Muscle layer of colon (tissue), 2 donors: ENCODE data around the gene CPEB2.

Source experiments
- H3K27ac ChIP-seq: one replicate; pipeline ENCODE4 v1.7.0; 2013; ENCODE audit warnings: low read depth, mild to moderate bottlenecking, low read length, moderate library complexity
- H3K27me3 ChIP-seq, 2 donors: one replicate each; pipeline ENCODE4 v1.7.0; 2013; ENCODE audit warnings: low read length in 2 of 2, mild to moderate bottlenecking in 2 of 2; ENCODE audit not compliant: insufficient read depth in 2 of 2, control insufficient read depth in 1 of 2
- H3K36me3 ChIP-seq: one replicate; pipeline ENCODE4 v1.7.0; 2013; ENCODE audit warnings: mild to moderate bottlenecking, low read length; ENCODE audit not compliant: insufficient read depth
- H3K4me1 ChIP-seq: one replicate; pipeline ENCODE4 v1.7.0; 2013; ENCODE audit warnings: mild to moderate bottlenecking, low read length; ENCODE audit not compliant: insufficient read depth
- H3K4me3 ChIP-seq, 2 donors: one replicate each; pipeline ENCODE4 v1.7.0; 2013; ENCODE audit warnings: low read length in 2 of 2, low read depth in 1 of 2, mild to moderate bottlenecking in 1 of 2, moderate library complexity in 1 of 2
- H3K9ac ChIP-seq: one replicate; pipeline ENCODE4 v1.7.0; 2013; ENCODE audit warnings: low read length
- H3K9me3 ChIP-seq: one replicate; pipeline ENCODE4 v1.7.0; 2013; ENCODE audit warnings: mild to moderate bottlenecking, low read length
- donor health status: abdominal sarcoma.
- donor health status: Adenocarcinoma of cecum.

CPEB2 gene

DNA sequence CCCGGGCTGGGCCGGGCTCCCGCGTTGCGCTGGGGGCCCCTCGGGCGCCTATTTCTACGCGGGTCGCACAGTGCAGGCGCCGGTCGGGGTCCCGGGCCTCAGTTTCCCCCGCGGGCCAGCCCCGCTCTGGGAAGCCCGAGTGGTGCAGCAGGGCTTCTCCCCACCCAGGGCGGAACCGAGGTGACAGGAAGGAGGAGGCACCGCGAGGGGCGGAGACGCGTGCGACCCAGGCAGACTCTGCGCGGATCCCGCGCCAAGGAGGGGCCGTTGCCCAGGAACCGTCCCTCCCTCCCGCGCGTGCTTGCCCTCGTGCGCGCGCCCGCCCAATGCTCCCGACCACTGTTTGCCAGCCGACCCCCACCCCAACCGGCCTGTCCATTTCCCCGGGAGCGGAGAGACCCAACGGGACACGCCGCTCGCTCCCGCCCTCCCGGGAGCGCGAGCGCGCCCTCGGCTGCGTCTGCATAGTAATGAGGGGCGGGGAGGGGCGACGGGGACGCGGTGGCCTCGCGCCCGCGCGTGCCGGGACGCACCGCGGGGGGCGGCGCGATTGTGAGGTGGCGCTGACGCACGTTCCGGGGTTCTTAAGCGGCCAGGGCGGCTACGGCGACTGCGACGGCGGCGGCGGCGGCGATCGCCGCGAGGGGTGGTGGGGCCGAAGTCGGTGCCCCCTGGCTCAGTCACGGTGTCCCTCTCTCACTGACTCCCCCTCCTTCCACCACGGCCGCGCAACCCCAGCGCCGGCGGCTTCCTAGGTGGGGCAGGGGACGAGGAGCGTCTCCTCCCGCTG, at the start of gene CPEB2:
CPEB2 (plus strand) TSS at position 613 of the 790 bp plus-strand sequence. CDS start 193 bp downstream, outside the sequence.
- peak within 1 kb of the TSS; percentile 53 to 97 for H3K4me3 ChIP-seq
- peak within 1 kb of the TSS; percentile 89 for H3K27ac ChIP-seq
- H3K9ac ChIP-seq, result peak within 1 kb of the TSS; percentile 98
- H3K4me1 ChIP-seq, result peaks cover 4% of the 10 kb centered on the region
- no peaks in the 10 kb centered on the region for H3K27me3 ChIP-seq
- H3K36me3 ChIP-seq, result no peaks in the 10 kb centered on the region
- H3K9me3 ChIP-seq, result no peaks in the 10 kb centered on the region

DNA sequence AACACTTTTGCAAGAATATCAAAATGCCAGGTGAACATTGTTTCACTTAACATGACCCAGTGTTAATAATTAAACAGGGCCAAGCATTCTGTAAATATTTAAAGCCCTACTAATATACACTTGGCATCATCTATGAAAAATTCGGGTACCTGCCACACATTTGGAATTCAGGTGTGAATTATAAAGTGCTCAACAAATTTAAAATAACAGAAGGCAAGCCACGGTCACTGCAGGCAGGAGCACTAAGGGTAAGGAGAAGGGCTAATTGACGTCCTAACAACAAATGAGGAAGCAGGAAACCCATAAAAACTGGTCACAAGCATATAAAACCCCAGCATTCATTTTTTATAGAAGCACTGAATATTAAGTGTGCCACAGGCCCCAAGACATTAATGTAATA, 43.8 kb upstream of the CPEB2 start:
- Histone ChIP-seq H3K27me3 (no peaks in the 10 kb centered on the region), H3K27ac (no peak overlapping the region), H3K36me3 (no peaks in the 10 kb centered on the region), H3K9ac (no peak overlapping the region), H3K4me1 (no peaks in the 10 kb centered on the region), H3K4me3 (no peak overlapping the region), H3K9me3 (no peaks in the 10 kb centered on the region)

DNA sequence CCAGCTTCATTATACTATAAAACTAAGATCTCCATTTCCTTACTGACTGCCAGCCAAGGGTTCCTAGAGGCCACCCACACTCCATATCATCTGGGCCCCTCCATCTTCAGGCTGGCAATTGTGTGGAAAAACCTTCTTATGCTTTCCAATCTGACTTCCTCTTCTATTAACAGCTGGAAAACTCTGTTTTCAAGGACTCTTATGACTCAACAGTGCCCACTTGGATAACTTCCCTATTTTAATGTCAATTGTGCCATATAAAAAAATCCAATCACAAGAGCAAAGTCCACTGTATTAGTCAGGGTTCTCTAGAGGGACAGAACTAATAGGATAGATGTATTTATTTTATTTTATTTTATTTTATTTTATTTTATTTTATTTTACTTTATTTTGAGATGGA, 41.0 kb upstream of the CPEB2 start:
- H3K4me1 ChIP-seq, result no peaks in the 10 kb centered on the region
- no peaks in the 10 kb centered on the region for H3K9me3 ChIP-seq
- H3K4me3 ChIP-seq, result no peak overlapping the region
- no peaks in the 10 kb centered on the region for H3K36me3 ChIP-seq
- H3K27ac ChIP-seq, result no peak overlapping the region
- H3K9ac ChIP-seq, result no peak overlapping the region
- no peaks in the 10 kb centered on the region for H3K27me3 ChIP-seq

DNA sequence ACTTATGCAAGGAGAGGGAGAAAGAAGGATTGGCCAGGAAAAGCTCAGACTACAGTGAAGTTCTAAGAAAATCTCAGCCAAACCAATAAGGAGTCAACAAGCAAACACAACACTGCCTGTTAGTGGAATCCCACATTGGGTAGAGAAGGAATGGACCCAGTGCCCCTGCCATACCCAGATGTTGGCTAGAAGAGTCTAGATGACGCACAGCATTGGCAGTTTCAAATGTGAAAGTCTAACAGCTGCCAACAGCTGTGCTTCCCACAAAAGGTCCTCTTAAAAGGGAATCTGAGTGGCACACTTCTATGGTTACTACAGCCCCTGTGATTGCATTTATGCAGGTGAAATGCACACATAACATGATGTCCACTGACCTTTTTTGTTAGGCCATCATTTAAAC, 37.2 kb upstream of the CPEB2 start:
- Histone ChIP-seq H3K36me3 (no peaks in the 10 kb centered on the region), H3K9ac (no peak overlapping the region), H3K4me1 (no peaks in the 10 kb centered on the region), H3K27me3 (no peaks in the 10 kb centered on the region), H3K9me3 (no peaks in the 10 kb centered on the region), H3K4me3 (no peak overlapping the region), H3K27ac (no peak overlapping the region)

DNA sequence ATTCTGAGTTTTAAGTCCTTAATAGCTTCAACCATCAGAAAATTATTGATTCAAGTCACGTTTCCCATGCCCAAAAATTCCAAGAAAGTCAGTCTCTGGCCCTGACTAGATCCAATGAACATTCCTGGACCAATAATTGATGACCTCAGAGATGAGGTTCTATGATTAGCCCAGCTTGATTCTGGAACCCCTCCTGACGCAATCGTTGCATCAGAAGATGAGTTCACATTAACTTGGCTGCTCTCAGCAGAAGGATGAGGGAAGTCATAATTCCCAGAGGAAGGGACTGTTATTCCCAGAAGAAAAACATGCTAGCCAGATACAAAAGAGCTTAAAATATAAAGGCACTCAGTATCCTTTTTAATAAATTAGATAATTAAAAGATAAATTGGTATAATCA, 34.3 kb upstream of the CPEB2 start:
- H3K4me1 ChIP-seq, result no peaks in the 10 kb centered on the region
- H3K9me3 ChIP-seq, result no peaks in the 10 kb centered on the region
- H3K27ac ChIP-seq, result no peak overlapping the region
- no peaks in the 10 kb centered on the region for H3K27me3 ChIP-seq
- H3K4me3 ChIP-seq, result no peak overlapping the region
- H3K36me3 ChIP-seq, result no peaks in the 10 kb centered on the region
- H3K9ac ChIP-seq, result no peak overlapping the region

DNA sequence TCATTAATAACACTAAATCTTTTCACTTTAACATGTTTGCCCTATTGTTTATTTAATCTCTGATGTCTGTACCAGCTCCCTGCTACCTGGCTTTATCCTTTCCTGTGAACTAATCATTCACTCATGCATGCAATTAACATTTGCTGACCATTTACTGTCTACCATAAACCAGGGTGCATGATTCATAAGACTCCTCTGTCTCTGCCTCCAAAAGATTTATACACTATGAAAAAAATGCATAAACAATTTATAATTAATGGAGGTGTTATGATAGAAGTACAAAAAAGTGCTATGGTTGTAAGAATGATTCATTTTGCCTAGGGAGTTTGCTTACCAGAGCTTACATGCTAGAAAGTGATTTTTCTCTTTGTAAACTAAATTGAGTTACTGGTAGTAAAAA, 24.5 kb upstream of the CPEB2 start:
- Histone ChIP-seq H3K9me3 (no peaks in the 10 kb centered on the region), H3K27me3 (no peaks in the 10 kb centered on the region), H3K4me3 (no peak overlapping the region), H3K9ac (no peak overlapping the region), H3K27ac (no peak overlapping the region), H3K4me1 (no peaks in the 10 kb centered on the region), H3K36me3 (no peaks in the 10 kb centered on the region)

DNA sequence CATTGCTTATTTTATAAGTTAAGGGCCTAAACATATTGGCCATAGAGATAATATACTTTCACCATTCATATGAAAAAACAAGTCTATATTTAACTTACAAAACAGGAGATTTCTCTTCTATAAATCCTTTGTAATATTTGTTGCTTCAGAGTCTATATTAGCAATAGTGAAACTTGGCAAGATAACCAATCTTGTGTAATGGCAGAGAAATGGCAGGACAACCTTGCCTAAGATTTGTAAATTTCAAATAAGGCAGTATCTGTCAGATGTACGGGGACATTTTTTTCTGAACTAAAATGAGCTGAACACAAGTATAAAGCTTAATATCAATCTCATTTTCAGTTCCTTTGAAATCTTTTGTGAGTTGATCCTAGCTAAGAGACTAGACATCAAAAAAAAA, 17.8 kb upstream of the CPEB2 start:
- no peaks in the 10 kb centered on the region for H3K27me3 ChIP-seq
- H3K4me1 ChIP-seq, result no peaks in the 10 kb centered on the region
- no peak overlapping the region for H3K9ac ChIP-seq
- H3K9me3 ChIP-seq, result no peaks in the 10 kb centered on the region
- no peak overlapping the region for H3K4me3 ChIP-seq
- no peaks in the 10 kb centered on the region for H3K36me3 ChIP-seq
- H3K27ac ChIP-seq, result no peak overlapping the region

DNA sequence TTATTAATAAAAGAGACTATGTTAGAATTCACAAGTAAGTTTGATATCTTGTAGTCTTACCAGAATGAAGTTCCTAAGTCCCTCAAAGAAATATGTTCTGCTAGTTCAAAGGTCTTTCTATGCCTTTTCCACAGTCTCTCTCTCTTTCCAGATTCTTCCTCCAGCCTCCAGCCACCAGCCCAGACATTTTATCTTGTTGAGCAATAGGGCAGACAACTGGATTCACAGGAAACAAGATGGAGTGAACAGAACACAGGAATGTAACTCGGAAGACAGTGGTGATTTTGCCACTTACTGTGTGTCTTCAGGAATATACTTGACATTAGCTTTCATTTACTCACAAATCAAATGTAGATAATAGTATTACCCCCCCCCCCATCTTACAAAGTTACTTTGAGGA, 17.1 kb upstream of the CPEB2 start:
- Histone ChIP-seq H3K36me3 (no peaks in the 10 kb centered on the region), H3K4me1 (no peaks in the 10 kb centered on the region), H3K27me3 (no peaks in the 10 kb centered on the region), H3K9ac (no peak overlapping the region), H3K4me3 (no peak overlapping the region), H3K27ac (no peak overlapping the region), H3K9me3 (no peaks in the 10 kb centered on the region)

DNA sequence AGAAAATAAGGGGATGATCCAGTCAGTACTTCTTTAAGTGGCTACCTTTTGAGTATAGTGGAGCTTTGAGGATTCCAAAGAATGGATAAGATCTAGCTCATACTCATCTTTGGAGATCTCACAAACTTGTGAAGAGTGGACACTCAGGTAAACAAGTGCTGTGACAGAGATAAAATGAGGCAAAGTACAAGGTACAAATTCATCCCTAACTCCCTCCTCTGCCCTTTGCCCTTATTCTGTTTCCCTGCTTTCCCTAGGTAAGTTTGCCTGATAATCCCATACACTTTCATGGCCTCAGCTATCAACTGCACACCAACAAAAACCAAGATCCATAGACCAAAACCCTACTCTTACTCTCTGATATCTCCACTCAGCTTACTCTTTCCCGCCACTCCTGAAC, 16.4 kb upstream of the CPEB2 start:
- H3K4me3 ChIP-seq, result no peak overlapping the region
- H3K9me3 ChIP-seq, result no peaks in the 10 kb centered on the region
- H3K36me3 ChIP-seq, result no peaks in the 10 kb centered on the region
- no peak overlapping the region for H3K27ac ChIP-seq
- H3K4me1 ChIP-seq, result no peaks in the 10 kb centered on the region
- no peaks in the 10 kb centered on the region for H3K27me3 ChIP-seq
- no peak overlapping the region for H3K9ac ChIP-seq

DNA sequence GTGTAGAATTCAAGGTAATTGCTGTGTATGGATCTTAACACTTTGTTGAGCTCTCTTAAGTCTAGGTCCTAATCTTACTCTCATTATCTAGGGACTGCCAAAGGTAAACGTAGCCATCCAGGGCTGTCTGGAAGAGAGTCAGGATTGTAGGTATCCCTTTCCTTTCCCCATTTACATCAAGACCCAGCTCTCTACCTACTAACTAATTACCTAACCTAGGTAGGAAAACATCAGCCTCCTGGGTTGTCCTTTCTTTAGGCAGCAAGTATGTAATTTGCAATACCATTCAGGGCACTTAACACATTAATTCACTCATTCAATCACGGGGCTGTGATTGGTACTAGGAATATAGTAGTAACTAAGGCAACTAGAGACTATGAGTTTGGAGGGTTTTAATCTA, 15.2 kb upstream of the CPEB2 start:
- Histone ChIP-seq H3K9ac (no peak overlapping the region), H3K4me3 (no peak overlapping the region), H3K27me3 (no peaks in the 10 kb centered on the region), H3K36me3 (no peaks in the 10 kb centered on the region), H3K27ac (no peak overlapping the region), H3K4me1 (no peaks in the 10 kb centered on the region), H3K9me3 (no peaks in the 10 kb centered on the region)

DNA sequence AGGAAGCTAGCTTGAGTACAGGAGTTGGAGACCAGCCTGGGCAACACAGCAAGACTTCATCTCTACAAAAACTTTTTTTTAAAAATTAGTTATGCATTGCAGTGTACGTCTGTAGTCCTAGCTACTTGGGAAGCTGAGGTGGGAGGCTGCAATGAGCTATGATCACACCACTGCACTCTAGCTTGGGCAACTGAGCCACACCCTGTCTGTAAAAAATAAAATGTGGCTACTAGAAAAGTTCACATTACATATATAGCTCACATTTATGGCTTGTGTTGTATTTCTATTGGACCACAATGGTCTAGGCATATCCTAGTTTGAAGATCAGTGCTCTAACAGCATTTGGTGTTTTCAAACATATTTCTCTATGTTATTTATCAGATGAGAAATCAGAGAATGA, 11.8 kb upstream of the CPEB2 start:
- Histone ChIP-seq H3K4me1 (no peaks in the 10 kb centered on the region), H3K4me3 (no peak overlapping the region), H3K9me3 (no peaks in the 10 kb centered on the region), H3K27me3 (no peaks in the 10 kb centered on the region), H3K36me3 (no peaks in the 10 kb centered on the region), H3K27ac (no peak overlapping the region), H3K9ac (no peak overlapping the region)

DNA sequence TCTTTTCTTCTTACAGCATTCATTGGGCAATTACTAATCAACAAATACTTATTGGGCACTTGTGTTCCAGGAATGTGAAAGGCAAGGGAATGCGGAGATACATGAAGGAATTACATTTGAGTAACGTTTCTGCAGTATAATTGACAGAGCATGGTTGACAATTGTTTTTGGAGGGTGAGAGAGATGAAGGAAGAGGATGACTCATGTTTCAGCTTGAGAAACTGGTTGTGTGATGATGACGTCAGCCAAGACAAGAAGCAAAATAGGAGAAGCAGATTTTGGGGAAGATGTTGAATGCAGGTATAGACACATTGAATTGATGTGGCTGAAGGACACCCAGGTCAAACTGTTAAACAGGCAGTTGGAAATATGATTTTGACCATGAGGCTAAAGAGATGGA, 8.0 kb upstream of the CPEB2 start:
- H3K36me3 ChIP-seq, result no peaks in the 10 kb centered on the region
- H3K27me3 ChIP-seq, result no peaks in the 10 kb centered on the region
- no peak overlapping the region for H3K27ac ChIP-seq
- H3K4me1 ChIP-seq, result no peaks in the 10 kb centered on the region
- H3K9ac ChIP-seq, result no peak overlapping the region
- no peak overlapping the region for H3K4me3 ChIP-seq
- no peaks in the 10 kb centered on the region for H3K9me3 ChIP-seq
